Uterus (tissue), 4 donors: ENCODE data around the gene KCNIP3. TPM values are rescaled to one million over a fixed set of nuclear protein-coding genes. Genes with fewer than 3 reads are reported as not detected.
"Not testable (repeated sequence)": the region's sequence is repeated elsewhere in the genome, so short reads cannot be mapped to it uniquely, and the experiment has no call there.

ENCODE experiments used
- DNase-seq, 2 donors: peaks; one replicate each; pipeline ENCODE4 v3.0.0-alpha.2; 2019 to 2020
- H3K27ac ChIP-seq, 2 donors: fragments of 200-600 bp; sonication (generic); 1 replicate in 1 of 2; 2 replicates in 1 of 2; pipeline ENCODE4 v1.5.1; 2016 to 2018
- H3K27me3 ChIP-seq, 2 donors: fragments of 200-600 bp; sonication (generic); one replicate each; pipeline ENCODE4 v1.5.1; 2018 to 2019; ENCODE audit warnings: control low read depth in 1 of 2
- H3K36me3 ChIP-seq, 2 donors: fragments of 200-600 bp; sonication (generic); one replicate each; pipeline ENCODE4 v1.5.1; 2019; ENCODE audit warnings: control low read depth in 1 of 2
- H3K4me1 ChIP-seq, 2 donors: fragments of 200-600 bp; sonication (generic); one replicate each; pipeline ENCODE4 v1.5.1; 2018 to 2019; ENCODE audit warnings: control low read depth in 1 of 2
- H3K4me3 ChIP-seq, 2 donors: fragments of 200-600 bp; sonication (generic); 1 replicate in 1 of 2; 2 replicates in 1 of 2; pipeline ENCODE4 v1.5.1; 2018 to 2019; ENCODE audit warnings: mild to moderate bottlenecking in 1 of 2
- H3K9me3 ChIP-seq, 2 donors: fragments of 200-600 bp; sonication (generic); one replicate each; pipeline ENCODE4 v1.5.1; 2019; ENCODE audit warnings: control low read depth in 1 of 2
- CTCF ChIP-seq, 4 experiments: fragments of 200-600 bp in 2 of 4; fragments of 450-650 bp in 2 of 4; sonication (generic) in 2 of 4; IDR thresholded peaks; one replicate each; pipeline ENCODE4 v1.5.1; 2016 to 2019; ENCODE audit warnings: antibody characterized with exemption in 4 of 4, mild to moderate bottlenecking in 2 of 4, moderate library complexity in 1 of 4
- POLR2A ChIP-seq, 2 donors: fragments of 450-650 bp; IDR thresholded peaks; one replicate each; pipeline ENCODE4 v1.6.1; 2016; ENCODE audit warnings: antibody characterized with exemption in 2 of 2, mild to moderate bottlenecking in 1 of 2, moderate library complexity in 1 of 2
- intact Hi-C: fragments of 100-400 bp; cut with DNase I; formaldehyde crosslinking; loops from one replicate; pipeline ENCODE4 v1.15.1; 2023; ENCODE audit warnings: low total_unique reads
- total RNA-seq, 4 donors: library from RNA; depleted of rRNA in 3 of 4; stranded (reverse); fragments of >200 nt in 3 of 4; gene quantifications; one replicate each; pipeline versions ENCODE4 v1.1.0 to v1.2.4, GENCODE V29; 2014 to 2023
- donor health status: DM: yes; HTN: yes; CAD: no.

KCNIP3 gene
- total RNA-seq, 4 donors from 2014 or later: 1.5 to 18.3 (median 10.8) TPM

GRCh38 chr2:95353613-95354468 is 56.7 kb downstream of the KCNIP3 start:
- Histone ChIP-seq H3K9me3 (no peaks in the 10 kb centered on the region), H3K4me1 (no peaks in the 10 kb centered on the region), H3K27ac (no peak overlapping the region), H3K27me3 (no peaks in the 10 kb centered on the region), H3K36me3 (no peaks in the 10 kb centered on the region), H3K4me3 (no peak overlapping the region)
- no peak for TF ChIP-seq POLR2A (IDR thresholded peaks at IDR 0.05)
- TF ChIP-seq CTCF (IDR thresholded peaks at IDR 0.05): no peak
- DNase-seq: peak in 1 of 2 donors; percentile 8
- intact Hi-C loops: no loop called here

- H3K36me3 ChIP-seq: no peaks in the 10 kb centered on the region
- H3K4me3 ChIP-seq: no peak overlapping the region
- TF ChIP-seq CTCF (IDR thresholded peaks at IDR 0.05) (no peak), POLR2A (IDR thresholded peaks at IDR 0.05) (no peak)
- DNase-seq: peak in 1 of 2 donors; percentile 8
- H3K27me3 ChIP-seq: no peaks in the 10 kb centered on the region
- intact Hi-C loops: no loop called here
- H3K4me1 ChIP-seq: no peaks in the 10 kb centered on the region
- H3K9me3 ChIP-seq: no peaks in the 10 kb centered on the region
- H3K27ac ChIP-seq: no peak overlapping the region
Observed at GRCh38 chr2:95354469-95354901, 57.3 kb downstream of the KCNIP3 start.

- no peaks in the 10 kb centered on the region for H3K9me3 ChIP-seq
- no peaks in the 10 kb centered on the region for H3K27me3 ChIP-seq
- H3K36me3 ChIP-seq: no peaks in the 10 kb centered on the region
- H3K27ac ChIP-seq: no peak overlapping the region
- intact Hi-C loops: no loop called here
- no peaks in the 10 kb centered on the region for H3K4me1 ChIP-seq
- peak in 1 of 2 donors; percentile 8 for DNase-seq
- no peak overlapping the region for H3K4me3 ChIP-seq
- TF ChIP-seq POLR2A (IDR thresholded peaks at IDR 0.05): no peak
- TF ChIP-seq CTCF (IDR thresholded peaks at IDR 0.05): no peak
Observed at GRCh38 chr2:95354925-95355324, 57.8 kb downstream of the KCNIP3 start.

- H3K27me3 ChIP-seq, H3K9me3 ChIP-seq, H3K27ac ChIP-seq, H3K4me1 ChIP-seq, H3K4me3 ChIP-seq, intact Hi-C loops, DNase-seq, H3K36me3 ChIP-seq: not testable (repeated sequence)
Observed at GRCh38 chr2:95355486-95355885, 58.3 kb downstream of the KCNIP3 start.

- H3K27me3 ChIP-seq: no peaks in the 10 kb centered on the region
- no peak overlapping the region for H3K27ac ChIP-seq
- peak in 1 of 2 donors; percentile 4 for DNase-seq
Observed at GRCh38 chr2:95356821-95357700, 59.9 kb downstream of the KCNIP3 start.

More at GRCh38 chr2:95356821-95357700, 59.9 kb downstream of the KCNIP3 start:
- Histone ChIP-seq H3K36me3 (no peaks in the 10 kb centered on the region), H3K4me1 (no peaks in the 10 kb centered on the region), H3K4me3 (no peak overlapping the region), H3K9me3 (no peaks in the 10 kb centered on the region)
- TF ChIP-seq POLR2A (IDR thresholded peaks at IDR 0.05) (no peak), CTCF (IDR thresholded peaks at IDR 0.05) (no peak)
- intact Hi-C loops: no loop called here
